Right lobe of liver (tissue), 4 donors: ENCODE data around the gene NFE2L3.

ENCODE experiments used
- POLR2A ChIP-seq: fragments of 450-650 bp; IDR thresholded peaks from one replicate; pipeline ENCODE4 v1.6.1; 2017; ENCODE audit warnings: antibody characterized with exemption, mild to moderate bottlenecking
- TF ChIP-seq, protein P1 (sequence below), 4 donors: fragments of 200-600 bp in 3 of 4; fragments of 450-650 bp in 1 of 4; IDR thresholded peaks; one replicate each; pipeline versions ENCODE4 v1.5.1 to v1.8.0; 2016 to 2022; ENCODE audit warnings: antibody characterized with exemption in 4 of 4, mild to moderate bottlenecking in 2 of 4
- donor health status: DM: no; HTN: no; CAD: no.
- donor health status: DM: no; HTN: no; CAD: no.
- donor health status: DM: no; HTN: yes; CAD: no.

DNA sequence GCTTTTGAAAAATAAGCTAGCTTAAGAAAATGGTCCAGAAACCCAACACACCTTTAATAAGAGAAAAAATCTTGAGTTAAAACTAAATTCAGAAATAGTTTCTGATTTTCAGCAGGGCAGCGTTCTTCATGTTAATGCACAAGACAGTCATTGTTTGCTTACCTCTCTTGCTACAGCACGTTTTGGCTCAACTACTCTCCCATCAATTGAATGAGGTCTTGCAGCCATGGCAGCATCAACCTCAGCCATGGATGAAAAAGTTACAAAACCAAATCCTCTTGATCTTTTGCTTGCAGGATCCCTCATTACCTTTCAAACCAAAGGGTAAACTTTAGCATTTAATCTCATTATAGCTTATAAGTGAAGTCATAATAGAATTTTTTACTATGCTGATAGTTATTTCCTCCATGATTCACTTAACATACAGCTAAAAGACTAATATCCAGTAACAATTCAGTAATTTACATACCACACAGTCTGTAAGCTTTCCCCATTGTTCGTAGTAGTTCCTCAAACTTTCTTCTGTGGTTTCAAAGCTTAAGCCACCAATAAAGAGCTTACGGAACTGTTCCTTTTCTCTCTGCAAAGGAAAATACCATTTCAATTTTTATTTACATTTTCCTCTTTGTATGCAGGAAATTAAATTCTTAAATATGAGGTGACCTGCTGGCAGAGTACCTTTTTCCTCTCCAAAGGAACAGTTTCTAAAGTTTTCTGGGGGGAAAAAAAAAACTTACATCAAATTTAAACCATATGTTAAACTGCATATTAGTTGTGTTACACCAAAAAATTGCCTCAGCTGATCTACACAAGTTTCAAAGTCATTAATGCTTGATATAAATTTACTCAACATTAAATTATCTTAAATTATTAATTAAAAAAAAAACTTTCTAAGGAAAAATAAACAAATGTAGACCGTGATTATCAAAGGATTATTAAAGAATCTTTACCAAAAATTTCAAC lies 45.4 kb downstream of the NFE2L3 start:
- TF ChIP-seq, protein P1, sequence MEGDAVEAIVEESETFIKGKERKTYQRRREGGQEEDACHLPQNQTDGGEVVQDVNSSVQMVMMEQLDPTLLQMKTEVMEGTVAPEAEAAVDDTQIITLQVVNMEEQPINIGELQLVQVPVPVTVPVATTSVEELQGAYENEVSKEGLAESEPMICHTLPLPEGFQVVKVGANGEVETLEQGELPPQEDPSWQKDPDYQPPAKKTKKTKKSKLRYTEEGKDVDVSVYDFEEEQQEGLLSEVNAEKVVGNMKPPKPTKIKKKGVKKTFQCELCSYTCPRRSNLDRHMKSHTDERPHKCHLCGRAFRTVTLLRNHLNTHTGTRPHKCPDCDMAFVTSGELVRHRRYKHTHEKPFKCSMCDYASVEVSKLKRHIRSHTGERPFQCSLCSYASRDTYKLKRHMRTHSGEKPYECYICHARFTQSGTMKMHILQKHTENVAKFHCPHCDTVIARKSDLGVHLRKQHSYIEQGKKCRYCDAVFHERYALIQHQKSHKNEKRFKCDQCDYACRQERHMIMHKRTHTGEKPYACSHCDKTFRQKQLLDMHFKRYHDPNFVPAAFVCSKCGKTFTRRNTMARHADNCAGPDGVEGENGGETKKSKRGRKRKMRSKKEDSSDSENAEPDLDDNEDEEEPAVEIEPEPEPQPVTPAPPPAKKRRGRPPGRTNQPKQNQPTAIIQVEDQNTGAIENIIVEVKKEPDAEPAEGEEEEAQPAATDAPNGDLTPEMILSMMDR (IDR thresholded peaks at IDR 0.05): no peak
- no peak for TF ChIP-seq POLR2A
